ENCODE measurements around the gene PSMB8.
"Not testable (repeated sequence)": the region's sequence is repeated elsewhere in the genome, so short reads cannot be mapped to it uniquely, and the experiment has no call there.

PSMB8 gene

DNA sequence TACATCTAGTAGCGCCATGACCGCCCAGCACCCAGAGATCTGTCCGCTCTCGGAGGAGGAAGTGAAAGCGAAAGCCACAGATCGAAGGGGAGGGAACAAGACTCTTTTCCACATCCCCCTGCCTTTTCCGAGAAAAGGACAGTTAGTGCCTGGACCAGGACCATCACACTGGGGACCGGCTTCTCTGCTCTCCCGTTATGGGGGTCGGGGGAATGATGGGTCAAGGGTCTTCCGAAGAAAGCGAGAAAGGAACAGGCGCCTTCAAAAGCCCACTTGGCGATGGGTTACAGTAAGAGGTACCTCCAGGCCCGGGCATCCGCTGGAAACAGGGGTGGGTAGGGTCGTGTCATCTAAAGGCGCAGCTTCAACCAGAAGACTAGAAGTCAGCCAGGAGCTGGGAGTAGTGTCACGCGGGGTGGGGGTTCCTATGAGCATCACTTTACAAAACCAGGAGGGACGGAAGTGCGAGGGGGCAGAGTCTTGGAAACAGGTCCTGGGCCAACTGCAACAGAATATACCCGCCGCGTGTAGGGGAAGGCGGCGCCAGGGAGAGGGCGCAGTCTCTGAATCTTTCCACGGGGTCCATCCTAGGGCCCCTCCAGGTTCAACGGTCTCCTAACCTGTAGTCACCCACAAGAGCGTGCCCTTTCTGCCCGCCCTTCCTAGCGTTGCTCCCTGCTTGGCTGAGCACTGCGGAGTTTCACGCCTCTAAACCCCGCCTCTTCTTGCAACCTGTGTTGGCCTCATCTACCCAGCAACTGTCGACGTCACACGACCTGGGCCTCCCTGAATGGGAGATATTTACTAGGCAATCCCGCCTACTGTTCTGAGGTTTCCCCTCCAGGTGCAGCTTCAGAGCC, at the start of gene PSMB8:
Gene PSMB8, minus strand, starts transcription at position 69 of the 860 bp plus-strand sequence. Its CDS starts 51 bp downstream, at position 18.
- DNase-seq (ENCODE audit: low read depth in 2 of 2) = peak; percentile 98

DNA sequence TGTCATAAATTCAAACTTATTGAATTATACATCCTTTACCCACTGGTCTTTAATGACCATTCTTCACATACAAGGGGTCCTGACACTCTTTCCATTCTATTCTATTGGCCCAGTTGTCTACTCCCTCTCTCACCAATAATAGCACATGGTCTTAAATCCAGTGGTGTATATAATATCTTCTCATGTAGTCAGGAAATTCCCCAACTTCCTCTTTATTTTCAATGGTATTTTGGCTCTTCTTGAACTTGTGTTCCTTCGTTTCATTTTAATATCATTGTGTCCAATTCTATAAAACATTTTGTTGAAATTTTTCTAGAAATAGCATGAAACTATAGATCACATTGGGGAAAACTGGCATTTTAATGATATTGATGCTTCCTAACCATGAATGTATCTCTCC, 47.0 kb upstream of the PSMB8 start:
- DNase-seq (ENCODE audit: low read depth in 2 of 2) = no peak

DNA sequence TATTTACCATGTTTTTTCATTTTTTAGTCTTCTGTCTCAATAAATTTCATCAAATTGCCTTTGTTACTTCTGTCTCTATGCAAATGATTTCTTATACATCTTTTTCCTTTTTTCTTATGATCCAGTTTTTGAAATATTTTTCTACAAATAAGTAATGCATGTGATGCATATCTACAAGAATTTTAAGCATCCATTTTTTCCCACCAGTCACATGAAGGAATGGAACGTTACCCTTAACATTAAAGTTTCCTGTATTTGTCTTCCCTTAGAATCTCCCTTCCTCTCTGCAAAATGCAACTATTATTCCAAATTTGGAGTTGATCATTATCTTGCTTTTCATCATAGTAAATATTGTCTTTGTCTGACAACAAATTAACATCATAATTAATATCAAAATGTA, 45.7 kb upstream of the PSMB8 start:
- DNase-seq (ENCODE audit: low read depth in 2 of 2) = no peak

DNA sequence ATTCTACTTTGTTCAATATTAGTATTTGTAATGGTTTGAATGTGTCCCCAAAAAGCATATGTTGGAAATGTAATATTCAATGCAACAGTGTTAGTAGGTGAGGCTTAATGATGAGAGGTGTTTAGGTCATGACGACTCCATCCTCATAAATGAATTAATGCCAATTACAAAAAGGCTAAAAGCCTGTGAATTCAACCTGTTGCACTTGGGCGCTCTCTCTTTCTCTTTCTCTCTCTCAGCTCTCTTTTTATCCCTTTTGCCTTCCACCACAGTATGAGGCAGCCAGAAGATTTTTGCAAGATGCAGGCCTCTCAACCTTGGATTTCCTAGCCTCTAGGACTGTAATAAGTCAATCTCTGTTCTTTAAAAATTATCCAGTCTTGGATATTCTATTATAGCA, 44.7 kb upstream of the PSMB8 start:
- DNase-seq (ENCODE audit: low read depth in 2 of 2) = no peak

DNA sequence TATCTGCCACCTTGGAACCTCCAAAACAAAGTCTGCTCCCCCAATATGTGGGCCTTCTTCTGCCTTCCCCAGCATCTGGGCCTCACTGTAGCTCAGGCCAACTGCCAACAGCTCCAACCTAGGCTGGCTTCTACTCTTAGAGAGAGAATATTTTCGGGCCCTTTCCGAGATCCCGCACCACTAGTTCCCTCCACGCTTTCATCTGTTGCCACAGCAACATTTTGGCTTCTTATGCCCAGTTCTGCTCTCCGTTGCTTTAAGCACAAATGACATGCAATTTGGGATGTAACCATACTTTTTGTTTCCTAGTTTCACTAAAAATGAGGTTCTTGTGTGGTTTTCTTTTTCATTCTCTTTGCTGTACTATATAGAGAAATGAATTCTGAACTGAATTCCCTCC, 43.8 kb upstream of the PSMB8 start:
- DNase-seq (ENCODE audit: low read depth in 2 of 2) = no peak

DNA sequence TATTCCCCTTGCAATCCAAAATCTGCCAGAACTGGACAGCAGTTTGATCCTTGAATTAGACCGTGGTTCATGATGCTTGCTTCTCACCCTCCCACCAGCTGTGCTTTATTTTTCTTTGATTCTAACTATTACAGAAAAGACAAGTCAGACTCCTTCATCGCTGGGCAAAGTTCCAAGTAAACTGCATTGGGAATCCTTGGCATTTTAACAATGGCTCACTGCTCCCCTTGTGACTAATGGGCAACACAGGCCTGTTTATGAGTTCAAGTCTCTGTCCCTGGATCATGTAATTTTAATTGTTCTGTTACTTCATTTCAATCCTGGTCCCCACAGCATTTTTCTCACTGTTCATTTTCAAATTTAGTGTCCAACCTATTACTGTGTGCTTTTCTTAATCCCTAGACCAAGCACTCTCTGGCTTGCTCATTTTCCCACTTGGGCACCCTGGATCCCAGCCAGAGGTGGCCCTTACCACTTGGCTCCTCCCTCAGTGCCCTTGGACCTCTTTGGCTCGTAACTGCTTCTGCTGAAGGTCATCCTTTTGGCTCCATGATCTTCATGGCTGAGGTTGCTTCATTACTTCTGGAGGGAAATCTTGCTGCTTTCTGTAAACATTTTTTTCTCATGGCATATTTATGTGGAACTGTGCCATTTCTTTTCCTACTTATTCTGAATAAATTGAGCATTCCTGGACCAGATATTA, 43.0 kb upstream of the PSMB8 start:
- DNase-seq (ENCODE audit: low read depth in 2 of 2) = no peak

DNA sequence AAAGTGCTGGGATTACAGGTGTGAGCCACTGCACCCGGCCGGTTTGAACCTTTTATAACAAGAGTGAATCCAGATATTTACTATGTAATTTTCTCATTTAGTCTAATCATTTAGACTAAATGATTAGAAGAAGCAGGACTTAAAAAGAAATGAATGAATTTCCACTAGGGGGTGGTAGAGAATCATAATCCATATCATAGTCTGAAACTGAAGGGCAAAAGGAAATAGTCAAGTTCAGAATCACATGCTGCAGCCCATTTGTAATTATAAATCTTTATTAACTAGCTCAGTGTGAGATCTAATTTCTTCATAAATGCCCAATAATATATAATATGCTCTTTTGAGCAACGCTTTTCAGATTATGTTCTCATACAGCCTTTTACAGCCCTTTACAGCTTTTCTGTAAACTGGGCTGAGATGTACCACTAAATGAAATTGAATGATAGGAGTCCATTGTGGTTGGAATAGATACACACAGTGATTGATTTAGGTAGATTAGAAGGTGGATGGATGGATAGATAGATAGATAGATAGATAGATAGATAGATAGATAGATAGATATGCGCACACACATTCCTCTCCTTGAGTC, 41.9 kb upstream of the PSMB8 start:
- DNase-seq (ENCODE audit: low read depth in 2 of 2) = no peak

DNA sequence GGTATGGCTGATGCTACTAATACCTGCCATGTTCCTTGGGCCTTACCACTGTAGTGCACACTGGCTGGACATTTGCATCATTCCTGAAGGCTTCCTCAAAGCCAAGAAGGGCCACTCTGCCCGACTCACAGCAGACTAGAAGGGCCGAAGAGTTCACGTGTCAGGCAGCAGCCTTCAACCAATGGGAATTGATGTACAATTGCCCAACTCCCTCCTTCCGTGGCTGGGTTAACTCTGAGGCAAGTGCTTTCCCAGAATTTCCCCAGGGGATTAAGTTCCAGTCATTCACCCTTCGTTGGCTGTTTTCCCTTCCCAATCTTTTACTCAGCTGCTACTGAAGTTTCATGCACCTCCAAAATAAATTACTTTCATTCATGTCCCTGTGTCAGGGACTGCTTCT, 39.9 kb upstream of the PSMB8 start:
- DNase-seq (ENCODE audit: low read depth in 2 of 2) = no peak

DNA sequence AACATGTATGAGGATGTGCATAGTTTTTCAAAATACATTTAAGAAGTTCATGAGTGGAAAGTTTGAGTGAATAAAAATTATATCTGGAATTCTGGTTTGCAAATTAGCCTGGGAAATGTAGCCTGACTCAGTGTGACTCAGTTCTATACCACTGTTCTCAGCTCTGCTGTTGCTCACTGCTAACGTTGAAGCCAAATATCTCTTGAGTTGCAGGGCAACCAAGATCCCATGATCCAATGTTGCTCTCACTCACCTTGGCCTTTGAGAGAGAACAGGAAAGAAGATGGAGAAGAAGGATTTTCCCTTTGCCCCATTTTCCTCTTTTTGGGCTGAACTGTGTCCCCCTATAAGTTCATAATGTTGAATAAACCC, 39.0 kb upstream of the PSMB8 start:
- DNase-seq (ENCODE audit: low read depth in 2 of 2) = no peak

DNA sequence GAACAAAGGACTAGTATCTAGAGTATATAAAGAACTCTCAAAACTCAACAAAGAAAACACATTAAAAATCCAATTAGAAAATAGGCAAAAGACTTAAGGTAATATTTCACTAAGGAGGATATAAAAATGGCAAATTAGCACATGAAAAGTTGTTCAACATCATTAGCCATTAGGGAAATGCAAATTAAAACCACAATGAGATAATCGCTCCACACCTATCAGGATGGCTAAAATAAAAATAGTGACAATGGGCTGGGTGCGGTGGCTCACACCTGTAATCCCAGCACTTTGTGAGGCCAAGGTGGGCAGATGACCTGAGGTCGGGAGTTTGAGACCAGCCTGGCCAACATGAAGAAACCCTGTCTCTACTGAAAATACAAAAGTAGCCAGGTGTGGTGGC, 37.1 kb upstream of the PSMB8 start:
- DNase-seq (ENCODE audit: low read depth in 2 of 2) = not testable (repeated sequence)

DNA sequence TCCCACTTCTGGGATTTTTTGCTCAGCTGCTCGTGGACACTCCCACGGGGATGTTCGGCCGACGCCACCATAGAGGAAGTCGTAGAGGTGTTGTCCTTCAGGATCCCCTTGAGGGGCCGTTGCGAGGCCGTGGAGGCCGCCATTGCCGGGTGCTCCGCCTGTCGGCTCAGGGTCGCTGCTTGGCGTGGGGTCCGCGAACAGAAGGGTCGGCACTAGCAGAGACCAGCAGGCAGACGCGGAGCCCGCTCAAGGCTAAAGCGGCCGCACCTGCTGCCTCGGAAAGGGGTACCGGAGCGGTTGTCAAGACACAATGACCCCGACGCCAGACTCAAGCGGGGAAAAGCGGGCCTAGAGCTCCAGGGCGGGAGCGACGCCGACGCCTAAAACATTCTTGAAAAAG, 35.8 kb upstream of the PSMB8 start:
- no peak for DNase-seq (ENCODE audit: low read depth in 2 of 2)

DNA sequence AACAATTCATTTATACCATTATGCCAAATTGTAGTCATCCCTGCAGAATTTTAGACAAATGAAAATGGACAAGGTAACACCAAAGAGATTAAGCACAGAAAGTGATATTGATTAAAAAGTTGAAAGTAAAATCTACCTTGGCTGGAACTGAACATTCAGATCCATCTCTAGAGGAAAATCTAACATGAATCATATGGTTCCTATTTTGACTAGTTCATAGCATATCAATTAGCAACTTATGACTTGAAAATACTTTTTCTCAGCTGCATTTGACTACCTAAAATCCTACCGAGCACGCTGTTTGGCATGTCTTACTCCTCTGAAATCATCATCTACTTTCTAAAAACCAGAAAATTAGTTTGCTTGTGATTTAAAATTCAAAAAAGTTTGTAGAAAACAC, 32.8 kb upstream of the PSMB8 start:
- no peak for DNase-seq (ENCODE audit: low read depth in 2 of 2)

DNA sequence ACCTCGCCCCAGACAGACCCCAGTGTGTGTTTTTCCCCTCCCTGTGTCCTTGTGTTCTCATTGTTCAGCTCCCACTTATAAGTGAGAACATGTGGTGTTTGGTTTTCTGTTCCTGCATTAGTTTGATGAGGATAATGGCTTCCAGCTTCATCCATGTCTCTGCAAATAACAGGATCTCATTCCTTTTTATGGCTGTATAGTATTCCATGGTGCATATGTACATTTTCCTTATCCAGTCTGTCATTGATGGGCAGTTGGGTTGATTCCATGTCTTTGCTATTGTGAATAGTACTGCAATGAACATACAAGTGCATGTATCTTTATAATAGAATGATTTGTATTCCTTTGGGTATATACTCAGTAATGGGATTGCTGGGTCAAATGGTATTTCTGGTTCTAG, 30.1 kb upstream of the PSMB8 start:
- not testable (repeated sequence) for DNase-seq (ENCODE audit: low read depth in 2 of 2)

DNA sequence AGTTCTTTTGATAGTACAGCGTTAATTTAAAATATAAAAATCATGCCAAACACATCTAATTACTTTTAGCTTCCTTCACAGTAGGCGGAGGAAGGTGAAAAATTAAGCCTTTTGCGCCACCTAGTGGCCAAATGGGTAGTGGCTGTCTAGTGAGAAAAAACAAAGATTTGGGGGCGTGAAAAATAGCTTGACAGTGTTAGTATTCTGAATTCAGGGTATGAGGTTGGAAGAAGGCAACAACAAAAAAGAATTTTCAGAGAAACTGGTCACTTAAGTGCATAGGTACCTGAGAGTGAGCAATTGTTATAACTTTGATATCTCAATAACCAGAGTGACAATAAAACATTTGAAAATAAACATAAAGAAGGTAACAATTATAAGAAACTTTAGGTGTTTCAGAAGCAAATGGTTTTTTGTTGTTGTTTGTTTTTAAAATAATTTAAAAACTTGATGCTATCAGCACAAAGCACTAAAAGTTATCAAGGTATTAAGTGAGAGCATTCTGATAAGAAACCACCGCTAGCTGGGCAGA, 24.5 kb upstream of the PSMB8 start:
- DNase-seq (ENCODE audit: low read depth in 2 of 2) = peak; percentile 77 to 84

DNA sequence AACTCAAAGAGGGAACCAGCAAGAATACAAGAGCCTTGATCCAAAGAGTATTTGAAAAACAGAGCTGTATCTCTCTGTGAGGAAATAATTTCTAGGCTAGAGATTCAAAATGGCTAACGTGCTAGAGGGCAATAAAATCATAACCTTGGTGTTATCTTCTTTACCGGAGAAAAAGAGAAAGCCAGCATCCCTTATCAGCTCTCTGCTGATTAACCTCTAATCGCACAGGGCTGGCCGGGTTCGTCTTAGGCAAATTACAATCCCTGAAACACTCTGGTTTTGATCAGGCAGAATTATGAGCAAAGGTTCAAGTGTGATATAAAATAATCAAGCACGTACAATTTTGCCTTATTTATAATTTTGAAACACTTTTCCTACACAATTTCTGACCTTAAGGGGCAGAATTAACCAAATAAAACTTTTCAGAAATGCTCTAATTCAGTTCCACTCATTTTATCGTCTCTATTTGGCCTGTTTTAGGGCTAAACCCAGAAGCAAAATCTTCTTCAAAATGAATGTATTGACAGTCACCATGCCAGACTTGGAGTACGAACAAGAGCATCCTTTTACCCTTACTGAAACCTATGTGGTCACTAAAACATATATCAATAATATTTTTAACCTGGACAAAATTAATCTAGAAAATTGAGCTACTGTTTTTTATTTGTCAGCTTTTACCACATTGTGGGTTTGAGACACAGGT, 23.9 kb upstream of the PSMB8 start:
- DNase-seq (ENCODE audit: low read depth in 2 of 2) = no peak

DNA sequence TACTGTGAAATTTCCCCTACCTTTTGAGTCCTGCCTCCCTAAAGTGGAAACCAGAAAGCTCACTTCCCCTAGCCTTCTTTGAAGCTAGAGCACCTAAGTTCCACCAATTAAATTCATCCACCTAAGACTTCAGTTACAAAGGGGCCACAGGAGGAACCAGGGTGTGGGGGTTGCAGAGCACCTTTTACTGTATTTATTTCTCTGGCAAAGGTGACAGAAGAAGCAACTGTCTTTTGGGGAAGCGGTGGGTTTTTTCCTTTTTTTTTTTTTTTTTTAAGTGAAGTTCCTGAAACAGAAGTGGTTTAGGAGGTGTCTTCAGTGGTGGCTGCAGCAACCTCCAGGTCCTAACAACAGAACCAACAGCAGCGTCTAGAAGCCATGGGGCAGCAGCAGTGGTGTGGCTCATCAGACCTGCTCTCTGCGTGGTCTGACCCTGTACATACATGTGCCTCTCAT, 23.2 kb upstream of the PSMB8 start:
- no peak for DNase-seq (ENCODE audit: low read depth in 2 of 2)

DNA sequence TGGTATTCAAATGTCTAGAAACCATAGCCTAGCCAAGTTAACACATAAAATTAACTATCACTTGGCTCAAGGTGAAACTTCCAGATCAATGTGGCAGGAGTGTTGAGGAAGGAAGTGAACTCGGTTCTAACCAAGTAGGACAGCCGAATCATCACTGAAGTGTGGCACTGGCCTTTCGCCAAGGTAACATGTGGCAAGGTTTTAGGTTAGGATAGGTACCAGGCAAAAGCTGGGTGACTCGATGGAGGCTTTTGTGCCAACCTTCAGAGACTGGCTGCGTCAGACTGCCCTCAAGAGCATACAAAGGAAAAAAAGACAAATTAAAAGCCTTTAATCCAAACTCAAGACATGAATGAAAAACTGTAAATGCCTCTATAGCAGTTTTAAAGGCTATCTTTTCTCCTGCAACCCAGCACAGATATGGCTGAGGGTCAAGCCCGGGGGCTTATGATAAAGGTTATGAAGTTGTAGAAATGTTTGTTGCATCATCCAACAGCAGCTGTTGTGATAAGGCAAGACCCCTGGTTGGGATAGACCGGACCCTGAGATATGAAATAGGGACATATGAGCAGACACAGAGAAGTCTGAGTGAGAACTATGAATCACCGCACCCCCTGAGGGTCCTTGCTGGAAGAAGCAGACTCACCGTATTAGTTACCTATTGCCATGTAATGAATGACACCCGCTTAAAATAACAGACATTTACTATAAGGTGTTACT, 22.0 kb upstream of the PSMB8 start:
- DNase-seq (ENCODE audit: low read depth in 2 of 2) = no peak

DNA sequence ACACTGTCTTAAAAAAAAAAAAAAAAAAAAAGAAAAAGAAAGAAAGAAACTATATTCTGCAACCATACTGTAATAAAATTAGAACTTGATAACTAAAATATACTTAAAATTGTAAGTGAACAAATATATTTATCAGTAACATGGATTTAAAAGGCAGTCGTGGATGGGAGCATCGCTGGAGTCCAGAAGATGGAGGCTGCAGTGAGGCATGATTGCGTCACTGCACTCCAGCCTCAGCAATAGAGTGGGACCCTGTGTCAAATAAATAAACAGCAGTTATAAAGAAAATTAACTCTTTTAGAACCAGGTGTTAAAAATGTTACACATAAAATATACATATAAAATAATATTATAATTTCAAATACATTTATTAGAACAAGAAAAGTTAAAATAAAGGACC, 18.9 kb upstream of the PSMB8 start:
- no peak for DNase-seq (ENCODE audit: low read depth in 2 of 2)

DNA sequence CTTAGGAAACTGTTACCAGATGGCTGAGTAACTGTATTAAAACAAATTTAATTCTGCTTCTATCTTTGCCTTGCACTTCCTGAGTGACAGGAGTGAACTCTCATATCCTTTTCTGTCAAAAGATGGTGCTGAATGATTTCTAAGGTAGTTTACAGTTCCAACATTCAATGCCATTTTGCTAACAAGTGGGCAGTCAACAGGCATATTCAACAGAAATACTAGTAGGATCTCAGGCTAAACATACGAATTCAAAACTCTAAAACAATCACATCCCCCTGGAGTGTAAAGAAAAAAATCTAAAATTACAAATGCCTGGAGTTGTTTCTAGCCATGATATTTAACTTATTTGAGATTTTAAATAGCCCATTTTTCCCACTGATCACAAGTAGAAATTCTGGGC, 16.8 kb upstream of the PSMB8 start:
- DNase-seq (ENCODE audit: low read depth in 2 of 2) = no peak

DNA sequence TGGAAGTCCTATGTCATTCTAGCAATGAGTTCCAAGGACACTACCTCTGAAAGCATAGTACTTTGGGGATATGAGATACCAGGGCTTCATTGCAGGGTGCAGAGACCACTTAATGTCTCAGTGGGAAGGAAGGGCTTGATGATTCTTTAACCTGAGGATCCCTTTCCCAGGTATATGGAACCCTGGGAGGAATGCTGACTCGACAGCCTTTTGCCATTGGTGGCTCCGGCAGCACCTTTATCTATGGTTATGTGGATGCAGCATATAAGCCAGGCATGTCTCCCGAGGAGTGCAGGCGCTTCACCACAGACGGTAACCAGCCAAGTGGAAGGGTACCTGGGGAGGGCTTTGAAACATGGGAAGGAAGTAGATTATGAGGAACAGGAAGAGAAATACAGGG, 14.3 kb upstream of the PSMB8 start:
- no peak for DNase-seq (ENCODE audit: low read depth in 2 of 2)

DNA sequence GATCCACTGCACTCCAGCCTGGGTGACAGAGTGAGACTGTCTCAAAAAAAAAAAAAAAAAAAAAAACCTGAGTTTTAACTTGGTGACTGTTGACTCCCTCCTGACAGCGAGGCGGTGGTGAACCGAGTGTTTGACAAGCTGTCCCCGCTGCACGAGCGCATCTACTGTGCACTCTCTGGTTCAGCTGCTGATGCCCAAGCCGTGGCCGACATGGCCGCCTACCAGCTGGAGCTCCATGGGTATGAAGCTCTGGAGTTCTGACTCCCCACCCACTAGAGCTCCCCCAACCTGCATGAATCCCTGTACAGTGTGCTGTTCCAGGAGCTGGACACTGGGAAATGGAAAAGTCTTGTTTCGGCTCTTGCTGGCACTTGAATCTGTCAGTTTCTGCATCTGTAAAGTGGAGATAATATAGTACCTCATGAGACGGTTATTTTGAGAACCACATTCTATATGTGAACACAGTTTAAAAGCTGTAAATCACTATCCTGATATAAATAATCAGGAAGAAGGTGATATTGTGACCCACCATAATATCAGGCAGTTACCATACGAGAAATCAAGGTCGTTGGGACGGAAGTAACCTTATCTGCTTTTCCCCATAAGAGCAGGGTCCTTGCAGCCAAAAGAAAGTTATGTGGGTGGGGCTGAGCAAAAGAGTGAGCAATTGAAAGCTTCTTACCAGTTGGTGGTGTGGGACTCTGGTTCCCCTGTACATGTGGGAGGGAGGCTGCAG, 13.5 kb upstream of the PSMB8 start:
- DNase-seq (ENCODE audit: low read depth in 2 of 2) = no peak
